Activated naive CD4-positive, alpha-beta T cell treated with anti-CD3 and anti-CD28 coated beads, Interleukin-2, amount 10 ng/mL, durations not matched to agents 7 days and 5 days (primary cell): Measurements from ENCODE around the gene NKAIN2.
"Not testable (repeated sequence)": the region's sequence is repeated elsewhere in the genome, so short reads cannot be mapped to it uniquely, and the experiment has no call there.

Experiments used
- CTCF ChIA-PET: fragments of 350-600 bp; sonication (Branson Sonifier 250); formaldehyde crosslinking; loops from one replicate; lab custom pipeline; 2021; ENCODE audit warnings: antibody characterized with exemption; lab: Charles Lee
- DNase-seq: peaks from one replicate; pipeline ENCODE4 v3.0.0-alpha.2; 2020
- H3K27ac Mint-ChIP-seq: one replicate; pipeline ENCODE4 v1.8.0; 2021; ENCODE audit warnings: mild to moderate bottlenecking, moderate library complexity, mixed read lengths
- H3K27me3 Mint-ChIP-seq: one replicate; pipeline ENCODE4 v1.8.0; 2021; ENCODE audit warnings: mild to moderate bottlenecking, mixed read lengths
- H3K36me3 Mint-ChIP-seq: one replicate; pipeline ENCODE4 v1.8.0; 2021; ENCODE audit warnings: mixed read lengths
- H3K4me1 Mint-ChIP-seq: one replicate; pipeline ENCODE4 v1.8.0; 2021; ENCODE audit warnings: mixed read lengths
- H3K4me3 Mint-ChIP-seq: one replicate; pipeline ENCODE4 v1.8.0; 2021; ENCODE audit warnings: mild to moderate bottlenecking, moderate library complexity, mixed read lengths
- H3K9me3 Mint-ChIP-seq: one replicate; pipeline ENCODE4 v1.8.0; 2021; ENCODE audit warnings: mixed read lengths

Gene NKAIN2

DNA sequence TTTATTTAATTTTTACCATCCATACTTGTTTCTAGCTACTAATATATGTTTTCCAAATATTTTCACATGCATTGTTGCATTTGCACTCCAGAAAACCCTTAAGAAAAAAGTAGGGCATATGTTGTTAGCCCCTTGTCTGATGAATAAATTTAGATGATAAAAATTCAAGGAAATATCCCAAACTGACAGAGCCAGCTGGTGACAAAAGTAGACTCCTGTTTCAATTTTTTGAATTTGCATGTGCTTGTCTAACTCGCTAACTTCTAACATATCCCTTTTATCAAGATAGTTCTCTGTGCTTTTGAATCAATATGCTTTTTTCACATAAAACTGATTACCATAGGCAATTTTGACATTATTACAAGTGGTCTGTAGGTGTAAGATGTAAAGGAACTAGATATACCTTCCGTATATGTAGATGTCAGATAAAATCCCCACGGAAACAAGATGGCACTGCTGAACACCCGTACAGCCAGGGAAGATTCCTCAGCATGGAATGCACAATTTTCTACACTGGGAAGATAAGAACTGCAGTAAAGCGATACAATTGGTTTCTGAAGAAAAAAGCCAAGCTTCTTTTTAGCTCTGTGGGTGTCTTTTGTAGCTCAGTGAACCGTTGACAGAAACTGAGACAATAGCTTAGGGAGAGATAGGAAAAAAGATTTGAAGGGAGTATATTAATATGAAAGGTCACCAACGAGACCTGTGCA, 721.0 kb downstream of the NKAIN2 start:
- Mint-ChIP-seq H3K36me3 (no peaks in the 10 kb centered on the region), H3K9me3 (no peaks in the 10 kb centered on the region), H3K27ac (no peak overlapping the region), H3K4me3 (no peak overlapping the region), H3K27me3 (no peaks in the 10 kb centered on the region), H3K4me1 (no peaks in the 10 kb centered on the region)
- CTCF ChIA-PET = no interaction called here
- no peak for DNase-seq

DNA sequence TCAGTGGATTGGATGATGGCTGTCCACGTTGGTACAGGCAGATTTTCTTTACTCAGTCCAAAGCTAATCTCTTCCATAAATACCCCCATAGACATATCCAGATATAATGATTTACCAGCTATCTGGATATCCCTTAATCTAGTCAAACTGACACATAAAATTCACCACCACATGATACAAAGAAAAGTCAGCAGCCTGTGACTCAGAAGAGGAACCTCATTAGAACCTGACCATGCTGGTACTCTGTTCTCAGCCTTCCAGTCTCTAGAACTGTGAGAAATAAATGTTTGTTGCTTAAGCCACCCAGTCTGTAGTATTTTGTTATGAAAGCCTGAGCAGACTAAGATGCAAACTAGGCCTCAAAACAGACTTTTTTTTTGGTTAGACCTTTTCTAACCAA, 727.3 kb downstream of the NKAIN2 start:
- Mint-ChIP-seq H3K9me3 (no peaks in the 10 kb centered on the region), H3K27ac (no peak overlapping the region), H3K27me3 (no peaks in the 10 kb centered on the region), H3K36me3 (no peaks in the 10 kb centered on the region), H3K4me1 (no peaks in the 10 kb centered on the region), H3K4me3 (no peak overlapping the region)
- CTCF ChIA-PET = no interaction called here
- DNase-seq = no peak

DNA sequence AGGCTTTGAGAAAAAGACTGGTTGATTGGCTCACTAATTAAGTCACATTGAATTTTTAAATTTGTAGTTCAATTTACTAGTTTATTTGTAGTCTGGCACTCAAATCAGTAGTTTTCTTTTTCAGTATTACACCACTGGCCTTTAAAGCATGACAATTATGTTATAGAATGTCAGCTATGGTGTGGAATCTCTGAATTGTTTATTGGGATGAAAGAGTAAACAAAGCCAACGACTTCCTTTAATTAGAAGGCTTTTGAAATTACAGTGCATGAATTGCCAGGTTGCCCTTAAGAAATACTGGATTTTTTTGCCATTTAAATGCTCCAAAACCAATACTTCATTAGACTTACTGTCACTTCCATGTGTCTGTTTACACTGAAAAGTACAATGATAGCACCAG, 731.6 kb downstream of the NKAIN2 start:
- H3K4me1 Mint-ChIP-seq = no peaks in the 10 kb centered on the region
- no peaks in the 10 kb centered on the region for H3K9me3 Mint-ChIP-seq
- H3K27me3 Mint-ChIP-seq = no peaks in the 10 kb centered on the region
- no peaks in the 10 kb centered on the region for H3K36me3 Mint-ChIP-seq
- no peak overlapping the region for H3K27ac Mint-ChIP-seq
- H3K4me3 Mint-ChIP-seq = no peak overlapping the region
- DNase-seq = no peak
- CTCF ChIA-PET = no interaction called here

DNA sequence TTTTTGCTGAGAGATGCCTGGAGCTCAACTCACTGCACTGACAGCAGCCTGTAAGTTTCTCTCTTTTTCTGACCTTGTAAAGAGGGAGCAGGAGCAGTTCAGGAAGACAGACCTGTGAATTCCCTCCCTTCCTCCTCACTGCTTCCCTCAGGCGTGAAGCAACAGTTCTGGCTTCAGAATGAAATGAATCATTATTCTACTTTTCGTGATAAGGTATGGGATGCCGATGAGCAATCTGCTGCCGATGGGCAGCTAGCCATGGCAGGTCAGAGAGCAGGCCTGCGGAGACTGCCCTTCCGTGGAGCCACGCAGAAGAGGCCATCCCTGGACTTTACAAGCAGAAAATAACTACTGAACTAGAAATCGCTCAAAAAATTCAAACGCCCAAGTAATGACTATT, 732.1 kb downstream of the NKAIN2 start:
- H3K36me3 Mint-ChIP-seq = no peaks in the 10 kb centered on the region
- H3K4me1 Mint-ChIP-seq = no peaks in the 10 kb centered on the region
- no peak overlapping the region for H3K4me3 Mint-ChIP-seq
- CTCF ChIA-PET = no interaction called here
- no peak for DNase-seq
- H3K27me3 Mint-ChIP-seq = no peaks in the 10 kb centered on the region
- H3K27ac Mint-ChIP-seq = no peak overlapping the region
- H3K9me3 Mint-ChIP-seq = no peaks in the 10 kb centered on the region

DNA sequence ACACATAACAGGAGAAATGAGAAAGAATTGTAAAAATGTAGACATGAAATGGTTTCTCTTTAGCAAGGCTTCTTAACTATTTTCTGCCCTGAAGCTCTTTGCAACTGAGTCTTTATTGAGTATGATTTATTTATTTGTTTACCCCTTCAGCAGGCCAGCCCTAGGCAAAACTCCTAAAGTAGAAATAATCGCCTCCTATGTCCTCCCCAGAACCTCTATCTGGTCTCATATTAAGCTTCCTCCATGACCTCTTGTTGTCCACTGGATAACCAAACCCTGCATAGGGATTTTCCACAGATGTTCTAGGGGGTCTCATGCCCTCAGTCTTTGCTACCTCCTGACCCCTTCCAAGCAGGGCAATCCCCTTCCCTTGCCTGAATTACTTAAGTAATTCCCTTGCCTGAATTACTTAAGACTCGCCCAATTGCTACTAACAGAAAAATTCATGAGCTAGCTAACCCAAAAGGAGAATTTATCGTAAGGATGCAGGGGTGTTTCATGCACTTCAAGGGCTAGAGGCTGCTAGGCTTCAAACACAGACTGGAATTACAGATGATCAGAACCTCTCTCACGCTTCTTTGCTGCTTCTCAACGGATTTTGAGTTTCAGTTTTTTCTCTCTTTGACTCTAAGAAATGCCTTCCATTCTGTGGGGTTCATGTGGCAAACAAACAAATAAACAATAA, 732.6 kb downstream of the NKAIN2 start:
- Mint-ChIP-seq H3K9me3 (no peaks in the 10 kb centered on the region), H3K27ac (no peak overlapping the region), H3K27me3 (no peaks in the 10 kb centered on the region), H3K4me3 (no peak overlapping the region), H3K4me1 (no peaks in the 10 kb centered on the region), H3K36me3 (no peaks in the 10 kb centered on the region)
- CTCF ChIA-PET = no interaction called here
- no peak for DNase-seq

DNA sequence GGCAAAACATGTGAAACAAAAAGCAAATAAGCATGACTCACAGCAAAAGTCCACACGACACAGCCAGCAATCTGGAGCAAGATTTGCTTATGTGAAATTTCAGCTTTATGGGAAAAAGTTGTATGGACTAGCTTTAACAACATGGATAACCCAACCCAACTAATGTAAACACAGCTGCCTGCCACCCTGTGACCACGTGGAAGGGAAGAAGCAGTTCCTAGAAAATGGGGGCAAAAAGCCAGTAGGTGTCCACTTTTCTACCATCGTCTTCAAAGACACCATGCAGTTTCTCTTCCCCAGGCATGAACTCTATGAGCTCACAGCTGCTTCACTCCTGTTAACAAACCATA, 733.2 kb downstream of the NKAIN2 start:
- Mint-ChIP-seq H3K4me3 (no peak overlapping the region), H3K27ac (no peak overlapping the region), H3K27me3 (no peaks in the 10 kb centered on the region), H3K4me1 (no peaks in the 10 kb centered on the region), H3K36me3 (no peaks in the 10 kb centered on the region), H3K9me3 (no peaks in the 10 kb centered on the region)
- CTCF ChIA-PET = no interaction called here
- no peak for DNase-seq

DNA sequence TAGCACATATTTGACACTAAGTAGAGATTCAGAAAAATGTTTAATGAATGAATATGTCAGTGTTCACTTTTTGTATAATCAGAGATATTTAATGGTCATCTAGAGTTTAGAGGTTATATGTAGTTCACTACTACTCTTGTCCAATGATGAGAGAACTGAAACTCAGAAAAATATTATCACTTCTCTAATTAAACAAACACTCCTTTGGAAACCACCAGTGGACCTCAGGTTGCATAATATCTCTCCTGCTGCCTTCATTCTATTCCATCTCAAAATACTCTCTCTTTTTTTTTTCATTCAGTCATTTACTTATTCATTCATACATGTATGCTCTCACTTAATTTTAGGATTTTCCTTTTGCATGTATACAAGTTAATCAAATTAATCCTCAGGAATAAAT, 735.4 kb downstream of the NKAIN2 start:
- no peak overlapping the region for H3K27ac Mint-ChIP-seq
- H3K4me3 Mint-ChIP-seq = no peak overlapping the region
- CTCF ChIA-PET = no interaction called here
- H3K9me3 Mint-ChIP-seq = no peaks in the 10 kb centered on the region
- no peaks in the 10 kb centered on the region for H3K27me3 Mint-ChIP-seq
- no peak for DNase-seq
- no peaks in the 10 kb centered on the region for H3K4me1 Mint-ChIP-seq
- H3K36me3 Mint-ChIP-seq = no peaks in the 10 kb centered on the region

DNA sequence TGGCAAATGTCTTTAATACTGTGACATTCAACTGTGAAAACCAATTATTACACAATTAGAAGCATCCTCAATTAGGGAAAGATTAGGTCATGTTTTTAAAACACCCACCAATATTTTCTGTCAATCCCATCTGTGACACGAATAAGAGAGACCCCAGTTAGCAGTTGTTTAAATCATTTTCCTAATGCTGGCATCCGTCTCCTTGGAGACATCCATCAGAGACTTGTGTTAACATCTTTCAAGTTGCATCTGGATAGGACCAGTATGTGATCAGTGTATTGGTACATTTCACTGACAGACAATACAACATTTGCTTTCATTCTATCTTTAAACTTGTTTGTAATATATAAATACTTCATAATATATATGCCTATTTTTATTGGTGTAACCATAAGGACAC, 737.9 kb downstream of the NKAIN2 start:
- CTCF ChIA-PET = no interaction called here

DNA sequence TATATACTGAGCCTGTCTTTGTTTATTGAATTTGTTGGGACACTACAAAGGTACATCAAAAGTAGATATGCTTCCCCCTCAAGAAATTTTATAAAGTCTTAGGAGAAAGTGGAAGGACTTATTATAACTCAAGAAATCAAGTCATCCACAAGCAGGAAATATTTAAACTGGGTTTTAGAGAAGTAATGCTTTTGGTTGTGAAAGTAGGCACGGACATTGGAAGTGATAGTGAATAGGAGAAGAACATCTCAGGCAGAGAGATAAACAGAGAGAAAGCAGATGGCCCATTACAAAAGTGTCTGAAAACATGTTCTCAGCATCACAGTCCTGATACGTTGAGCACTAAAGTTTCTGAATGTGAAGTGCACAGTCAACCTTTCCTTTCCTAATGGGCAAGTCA, 742.9 kb downstream of the NKAIN2 start:
- CTCF ChIA-PET = no interaction called here
- no peaks in the 10 kb centered on the region for H3K9me3 Mint-ChIP-seq
- H3K4me3 Mint-ChIP-seq = no peak overlapping the region
- no peaks in the 10 kb centered on the region for H3K36me3 Mint-ChIP-seq
- no peak overlapping the region for H3K27ac Mint-ChIP-seq
- no peak for DNase-seq
- no peaks in the 10 kb centered on the region for H3K27me3 Mint-ChIP-seq
- no peaks in the 10 kb centered on the region for H3K4me1 Mint-ChIP-seq

More for the DNA sequence above, 737.9 kb downstream of the NKAIN2 start:
- Mint-ChIP-seq H3K36me3 (no peaks in the 10 kb centered on the region), H3K4me3 (no peak overlapping the region), H3K27me3 (no peaks in the 10 kb centered on the region), H3K27ac (no peak overlapping the region), H3K4me1 (no peaks in the 10 kb centered on the region), H3K9me3 (no peaks in the 10 kb centered on the region)
- no peak for DNase-seq

DNA sequence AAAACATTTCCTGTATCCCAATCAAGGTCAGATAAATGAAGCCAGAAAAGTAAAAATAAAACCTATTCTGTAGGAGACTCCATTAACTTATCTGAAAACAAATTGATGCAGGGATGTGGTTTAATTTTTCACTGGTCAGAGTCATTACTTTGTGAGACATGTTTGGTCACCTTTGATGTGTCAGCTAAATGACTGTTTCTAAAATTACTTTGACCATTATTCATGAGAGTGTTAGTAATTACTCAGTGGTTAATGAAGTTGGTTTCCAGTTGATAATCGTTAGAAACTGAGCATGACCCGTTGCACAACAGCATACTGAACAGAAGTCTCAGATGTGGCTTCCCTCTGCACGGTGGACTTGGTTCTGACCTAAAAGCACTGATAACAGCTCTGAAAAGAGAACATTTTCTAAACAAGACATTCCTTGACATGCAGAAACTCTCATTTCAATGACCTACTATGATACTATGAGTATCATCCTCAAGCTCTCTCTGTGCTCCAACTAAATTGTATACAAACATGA, 748.1 kb downstream of the NKAIN2 start:
- no peak for DNase-seq
- no peaks in the 10 kb centered on the region for H3K4me1 Mint-ChIP-seq
- CTCF ChIA-PET = no interaction called here

DNA sequence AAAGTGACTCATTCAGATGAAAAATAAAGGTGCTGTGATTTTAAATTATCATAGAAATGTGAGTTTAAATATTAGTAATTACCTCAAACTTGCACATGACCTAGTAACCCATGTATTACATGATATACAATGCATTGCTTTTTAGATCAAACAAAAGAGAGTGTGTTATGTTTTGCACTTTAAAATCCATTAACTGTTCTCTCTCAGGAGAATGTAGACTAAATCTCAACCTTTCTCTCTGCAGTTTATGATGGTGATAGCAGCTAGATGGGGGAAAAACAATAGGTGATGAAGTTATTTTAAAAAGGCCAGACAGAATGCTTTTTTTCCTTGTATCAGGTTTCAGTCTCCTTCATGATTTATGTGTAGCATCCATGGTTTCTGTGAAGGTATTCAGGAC, 754.2 kb downstream of the NKAIN2 start:
- CTCF ChIA-PET = no interaction called here
- no peak for DNase-seq
- H3K9me3 Mint-ChIP-seq = no peaks in the 10 kb centered on the region
- H3K27me3 Mint-ChIP-seq = no peaks in the 10 kb centered on the region
- H3K4me3 Mint-ChIP-seq = no peak overlapping the region
- H3K4me1 Mint-ChIP-seq = no peaks in the 10 kb centered on the region
- no peaks in the 10 kb centered on the region for H3K36me3 Mint-ChIP-seq
- H3K27ac Mint-ChIP-seq = no peak overlapping the region

More for the DNA sequence above, 748.1 kb downstream of the NKAIN2 start:
- Mint-ChIP-seq H3K4me3 (no peak overlapping the region), H3K27me3 (no peaks in the 10 kb centered on the region), H3K36me3 (no peaks in the 10 kb centered on the region), H3K9me3 (no peaks in the 10 kb centered on the region), H3K27ac (no peak overlapping the region)

DNA sequence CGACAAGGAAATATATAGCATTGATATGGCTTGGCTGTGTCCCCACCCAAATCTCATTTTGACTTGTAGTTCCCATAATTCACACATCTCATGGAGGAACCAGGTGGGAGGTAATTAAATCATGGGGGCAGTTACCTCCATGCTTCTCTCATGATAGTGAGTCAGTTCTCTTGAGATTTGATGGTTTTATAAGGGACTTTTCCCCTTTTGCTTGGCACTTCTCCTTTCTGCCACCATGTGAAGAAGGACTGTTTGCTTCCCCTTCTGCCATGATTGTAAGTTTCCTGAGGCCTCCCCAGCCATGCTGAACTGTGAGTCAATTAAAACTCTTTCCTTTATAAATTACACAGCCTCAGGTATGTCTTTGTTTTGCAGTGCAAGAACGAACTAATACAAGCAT, 756.4 kb downstream of the NKAIN2 start:
- H3K36me3 Mint-ChIP-seq, CTCF ChIA-PET, H3K4me1 Mint-ChIP-seq, H3K27me3 Mint-ChIP-seq, H3K9me3 Mint-ChIP-seq, DNase-seq, H3K27ac Mint-ChIP-seq, H3K4me3 Mint-ChIP-seq: not testable (repeated sequence)

DNA sequence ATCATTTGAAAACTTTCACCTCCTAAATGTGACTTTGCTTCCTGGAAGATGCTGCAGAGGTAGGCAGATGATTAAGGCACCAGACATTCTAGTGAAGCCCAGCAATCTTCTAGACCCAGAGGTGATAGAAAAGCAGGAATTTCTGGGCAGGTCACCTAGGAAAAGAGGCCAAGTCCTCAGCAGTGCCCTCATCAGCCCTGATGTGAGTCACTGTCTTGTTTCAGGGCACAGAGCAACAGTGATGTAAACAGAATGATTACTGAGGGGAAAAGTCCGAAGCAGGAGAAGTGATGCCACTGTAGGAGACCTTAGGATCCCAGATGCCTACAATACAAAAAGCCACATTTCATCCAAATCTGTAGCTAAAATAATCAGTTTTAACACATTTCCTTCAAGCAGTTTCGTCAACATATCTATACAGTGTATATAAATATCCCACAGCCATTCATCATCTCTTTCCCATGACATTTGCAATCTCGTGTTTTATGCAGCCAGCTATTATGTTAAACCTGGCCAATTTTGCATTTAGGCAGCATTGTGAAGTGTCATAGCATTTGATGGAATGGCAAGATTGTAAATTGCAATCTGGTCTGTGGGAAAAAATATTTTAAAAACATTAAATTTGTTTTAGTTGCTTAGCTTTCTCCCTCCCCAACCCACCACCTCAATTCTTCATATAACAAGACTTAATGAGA, 757.4 kb downstream of the NKAIN2 start:
- no peaks in the 10 kb centered on the region for H3K36me3 Mint-ChIP-seq

DNA sequence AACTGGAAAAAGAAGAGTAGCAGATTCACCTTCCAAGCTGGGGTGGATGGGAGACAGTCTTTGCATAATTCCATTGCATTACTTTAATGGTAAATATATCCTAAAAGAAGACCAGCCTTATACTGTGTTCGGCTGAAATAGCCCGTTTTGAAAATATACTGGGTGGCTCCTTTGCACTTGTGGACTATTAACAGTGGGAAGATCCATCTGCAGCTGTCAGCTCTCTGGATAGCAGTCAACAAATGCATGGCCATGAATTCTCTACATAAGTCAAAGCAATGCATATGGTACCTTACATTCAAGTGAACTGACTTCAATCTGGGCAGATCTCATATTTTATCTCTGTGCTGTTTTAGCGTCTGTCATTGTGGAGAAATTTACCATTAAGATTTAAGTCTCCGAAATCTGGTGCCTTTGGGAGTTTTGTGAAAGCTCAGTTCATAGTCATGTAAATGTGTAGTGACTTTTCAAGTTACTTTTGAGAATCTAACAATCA, 758.0 kb downstream of the NKAIN2 start:
- Mint-ChIP-seq H3K4me3 (no peak overlapping the region), H3K27me3 (no peaks in the 10 kb centered on the region), H3K36me3 (no peaks in the 10 kb centered on the region), H3K9me3 (peaks cover 9% of the 10 kb centered on the region), H3K4me1 (no peaks in the 10 kb centered on the region), H3K27ac (no peak overlapping the region)
- DNase-seq = no peak
- CTCF ChIA-PET = no interaction called here

More for the DNA sequence above, 757.4 kb downstream of the NKAIN2 start:
- no peak overlapping the region for H3K27ac Mint-ChIP-seq
- CTCF ChIA-PET = no interaction called here
- no peak for DNase-seq
- H3K9me3 Mint-ChIP-seq = peaks cover 7% of the 10 kb centered on the region
- no peaks in the 10 kb centered on the region for H3K4me1 Mint-ChIP-seq
- no peaks in the 10 kb centered on the region for H3K27me3 Mint-ChIP-seq
- no peak overlapping the region for H3K4me3 Mint-ChIP-seq

DNA sequence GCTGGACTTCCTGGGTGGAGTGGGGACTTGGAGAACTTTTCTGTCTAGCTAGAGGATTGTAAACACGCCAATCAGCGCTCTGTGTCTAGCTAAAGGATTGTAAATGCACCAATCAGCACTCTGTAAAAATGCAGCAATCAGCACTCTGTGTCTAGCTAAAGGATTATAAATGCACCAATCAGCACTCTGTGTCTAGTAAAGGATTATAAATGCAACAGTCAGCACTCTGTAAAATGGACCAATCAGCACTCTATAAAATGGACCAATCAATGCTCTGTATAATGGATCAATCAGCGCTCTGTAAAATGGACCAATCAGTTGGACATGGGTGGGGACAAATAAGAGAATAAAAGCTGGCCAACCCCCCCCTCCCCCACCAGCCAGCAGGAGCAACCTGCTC, 760.5 kb downstream of the NKAIN2 start:
- CTCF ChIA-PET, DNase-seq, H3K36me3 Mint-ChIP-seq, H3K27me3 Mint-ChIP-seq, H3K4me3 Mint-ChIP-seq, H3K27ac Mint-ChIP-seq, H3K4me1 Mint-ChIP-seq: not testable (repeated sequence)
- peaks cover 12% of the 10 kb centered on the region for H3K9me3 Mint-ChIP-seq
